WTC11 (cell line): ENCODE data around the gene FOXG1. TPM values are rescaled to one million over a fixed set of nuclear protein-coding genes. Genes with fewer than 3 reads are reported as not detected.

Experiments
- ATAC-seq: fragments of 200-7000 bp; cut with Tn5 transposase; 2 replicates; pipeline ENCODE4 v1.10.0; 2021; ENCODE audit warnings: mild to moderate bottlenecking, moderate library complexity
- CTCF ChIA-PET: fragments of 300-600 bp; sonication (Branson Sonifier 250); formaldehyde crosslinking; loops from one replicate; lab custom pipeline; 2021; ENCODE audit warnings: antibody characterized with exemption; lab: Charles Lee
- POLR2A ChIA-PET: fragments of 350-600 bp; sonication (Branson Sonifier 250); formaldehyde crosslinking; loops from one replicate; lab custom pipeline; 2021; ENCODE audit warnings: antibody characterized with exemption; lab: Charles Lee
- DNase-seq: peaks from one replicate; pipeline ENCODE4 v3.0.0; 2021; ENCODE audit warnings: low spot score
- H3K27ac Mint-ChIP-seq: 2 replicates; pipeline ENCODE4 v1.8.0; 2021; ENCODE audit warnings: mixed read lengths
- H3K27me3 Mint-ChIP-seq: 2 replicates; pipeline ENCODE4 v1.8.0; 2021; ENCODE audit warnings: low read depth, mild to moderate bottlenecking, moderate library complexity, mixed read lengths
- H3K36me3 Mint-ChIP-seq: 2 replicates; pipeline ENCODE4 v1.8.0; 2021; ENCODE audit warnings: mixed read lengths
- H3K4me1 Mint-ChIP-seq: 2 replicates; pipeline ENCODE4 v1.8.0; 2022; ENCODE audit warnings: mixed read lengths
- H3K4me3 Mint-ChIP-seq: 2 replicates; pipeline ENCODE4 v1.8.0; 2021; ENCODE audit warnings: mild to moderate bottlenecking, moderate library complexity, mixed read lengths
- H3K9me3 Mint-ChIP-seq: 2 replicates; pipeline ENCODE4 v1.8.0; 2021; ENCODE audit warnings: mixed read lengths
- AFF4 ChIP-seq: sonication (generic); formaldehyde crosslinking; IDR thresholded peaks from 2 replicates; pipeline ENCODE4 v1.8.1; 2023; ENCODE audit warnings: mild to moderate bottlenecking, missing genetic modification reagents, borderline replicate concordance
- ATF1 ChIP-seq: sonication (generic); formaldehyde crosslinking; IDR thresholded peaks from 2 replicates; pipeline ENCODE4 v1.8.1; 2023; ENCODE audit warnings: mild to moderate bottlenecking, moderate library complexity, missing genetic modification reagents
- CDX4 ChIP-seq: fragments of 250-450 bp; sonication (Bioruptor Pico); IDR thresholded peaks from 2 replicates; pipeline ENCODE4 v1.9.0; 2021; ENCODE audit warnings: moderate library complexity, mild to moderate bottlenecking, inconsistent platforms, borderline replicate concordance
- CREM ChIP-seq: sonication (generic); formaldehyde crosslinking; IDR thresholded peaks from 2 replicates; pipeline ENCODE4 v1.8.1; 2022; ENCODE audit warnings: mild to moderate bottlenecking, missing genetic modification reagents, moderate library complexity
- CTCF ChIP-seq: fragments of 200-600 bp; IDR thresholded peaks from 2 replicates; pipeline ENCODE4 v1.8.0; 2022; ENCODE audit warnings: antibody characterized with exemption
- E2F1 ChIP-seq: sonication (generic); formaldehyde crosslinking; IDR thresholded peaks from 2 replicates; pipeline ENCODE4 v1.8.0; 2022; ENCODE audit warnings: mild to moderate bottlenecking, missing genetic modification reagents
- KAT7 ChIP-seq: sonication (generic); formaldehyde crosslinking; IDR thresholded peaks from 2 replicates; pipeline ENCODE4 v1.8.1; 2023; ENCODE audit warnings: missing genetic modification reagents, mild to moderate bottlenecking, borderline replicate concordance
- NR3C1 ChIP-seq: sonication (generic); formaldehyde crosslinking; conservative IDR thresholded peaks from 2 replicates; pipeline ENCODE4 v1.8.1; 2023; ENCODE audit warnings: low read depth, mild to moderate bottlenecking, missing genetic modification reagents
- OVOL2 ChIP-seq: fragments of 250-450 bp; sonication (Bioruptor Pico); IDR thresholded peaks from 2 replicates; pipeline ENCODE4 v1.9.0; 2021; ENCODE audit warnings: mild to moderate bottlenecking, borderline replicate concordance
- SMAD3 ChIP-seq: sonication (generic); formaldehyde crosslinking; IDR thresholded peaks from 2 replicates; pipeline ENCODE4 v1.8.0; 2022; ENCODE audit warnings: missing genetic modification reagents, mild to moderate bottlenecking, borderline replicate concordance
- TEAD4 ChIP-seq: sonication (generic); formaldehyde crosslinking; IDR thresholded peaks from 2 replicates; pipeline ENCODE4 v1.8.0; 2022; ENCODE audit warnings: mild to moderate bottlenecking, missing genetic modification reagents
- ZNF121 ChIP-seq: sonication (generic); formaldehyde crosslinking; IDR thresholded peaks from 2 replicates; pipeline ENCODE4 v1.8.0; 2023; ENCODE audit warnings: missing genetic modification reagents
- ZNF232 ChIP-seq: sonication (generic); formaldehyde crosslinking; IDR thresholded peaks from 2 replicates; pipeline ENCODE4 v1.8.0; 2022; ENCODE audit warnings: mild to moderate bottlenecking, missing genetic modification reagents
- ZNF263 ChIP-seq: sonication (generic); formaldehyde crosslinking; IDR thresholded peaks from 2 replicates; pipeline ENCODE4 v1.8.1; 2022; ENCODE audit warnings: low read depth, mild to moderate bottlenecking, moderate library complexity, missing genetic modification reagents
- ZNF396 ChIP-seq: fragments of 250-450 bp; sonication (Bioruptor Pico); IDR thresholded peaks from 2 replicates; pipeline ENCODE4 v1.8.0; 2021; ENCODE audit warnings: mild to moderate bottlenecking, moderate library complexity, borderline replicate concordance
- ZSCAN18 ChIP-seq: fragments of 250-450 bp; sonication (Bioruptor Pico); IDR thresholded peaks from 2 replicates; pipeline ENCODE4 v2.1.2; 2022; ENCODE audit warnings: mild to moderate bottlenecking, moderate library complexity
- total RNA-seq: library from RNA; stranded (reverse); gene quantifications from 3 replicates; pipeline ENCODE4 v1.2.3, GENCODE V29; 2021

Gene FOXG1
- total RNA-seq, 1 experiment from 2014 or later: 0.09 TPM

- CTCF ChIA-PET: interaction anchor here (6.2 kb wide), 1 partner anchor 12 kb away, joined by 41 read pairs; no protein-coding TSS in a partner anchor
- no peak for ATAC-seq
- Mint-ChIP-seq H3K4me1 (peaks cover 57% of the 10 kb centered on the region), H3K4me3 (no peak overlapping the region; the same call in 1 of the 2 replicates), H3K27me3 (peaks cover 97% of the 10 kb centered on the region), H3K27ac (no peak overlapping the region), H3K9me3 (no peaks in the 10 kb centered on the region), H3K36me3 (no peaks in the 10 kb centered on the region)
- TF ChIP-seq KAT7: no peak
- no peak for TF ChIP-seq E2F1
- TF ChIP-seq ZNF121 (CRISPR knock-in tag): no peak
- TF ChIP-seq ATF1 (CRISPR knock-in tag): no peak
- no peak for TF ChIP-seq ZNF263
- no peak for TF ChIP-seq TEAD4 (CRISPR knock-in tag)
- no peak for TF ChIP-seq OVOL2 (CRISPR knock-in tag)
- TF ChIP-seq SMAD3 (CRISPR knock-in tag): no peak
- no peak for TF ChIP-seq ZSCAN18 (CRISPR knock-in tag)
- TF ChIP-seq AFF4: no peak
- no peak for TF ChIP-seq ZNF396 (CRISPR knock-in tag)
- TF ChIP-seq CTCF: no peak
- POLR2A ChIA-PET: no interaction called here
- no peak for DNase-seq
Measured at GRCh38 chr14:28762303-28762954, 4.2 kb upstream of the FOXG1 start.

- Mint-ChIP-seq H3K4me3 (no peak overlapping the region), H3K9me3 (no peaks in the 10 kb centered on the region), H3K27me3 (peaks cover 97% of the 10 kb centered on the region), H3K27ac (no peak overlapping the region), H3K36me3 (no peaks in the 10 kb centered on the region)
- DNase-seq: no peak
- CTCF ChIA-PET: interaction anchor here (6.2 kb wide), 1 partner anchor 11 kb away, joined by 41 read pairs; no protein-coding TSS in a partner anchor
- POLR2A ChIA-PET: no interaction called here
- no peak for ATAC-seq
- no peak for TF ChIP-seq NR3C1 (CRISPR knock-in tag)
- no peak for TF ChIP-seq ZNF232 (CRISPR knock-in tag)
- TF ChIP-seq CREM (CRISPR knock-in tag): no peak
- TF ChIP-seq CDX4 (CRISPR knock-in tag): no peak
- TF ChIP-seq, all 79 proteins: peak for 0
- H3K4me1 Mint-ChIP-seq: peaks cover 53% of the 10 kb centered on the region
Measured at GRCh38 chr14:28762955-28763326, 3.6 kb upstream of the FOXG1 start.
